MG63 (cell line): ENCODE data around the gene ARHGEF11. TPM values are rescaled to one million over a fixed set of nuclear protein-coding genes. Genes with fewer than 3 reads are reported as not detected.

Experiments
- DNase-seq: peaks from one replicate; pipeline ENCODE4 v3.0.0-alpha.2; 2020
- H3K27me3 ChIP-seq: fragments of 250-450 bp; sonication (Bioruptor Pico); 2 replicates; pipeline ENCODE4 v1.5.1; 2020; ENCODE audit warnings: mild to moderate bottlenecking, moderate library complexity
- H3K36me3 ChIP-seq: fragments of 250-450 bp; sonication (Bioruptor Pico); 2 replicates; pipeline ENCODE4 v1.5.1; 2020; ENCODE audit warnings: mild to moderate bottlenecking, moderate library complexity
- H3K4me3 ChIP-seq: fragments of 250-450 bp; sonication (Bioruptor Pico); 2 replicates; pipeline ENCODE4 v1.5.1; 2020; ENCODE audit warnings: mild to moderate bottlenecking, moderate library complexity
- H3K9me3 ChIP-seq: fragments of 250-450 bp; sonication (Bioruptor Pico); 2 replicates; pipeline ENCODE4 v1.5.1; 2020; ENCODE audit warnings: mild to moderate bottlenecking, moderate library complexity
- total RNA-seq: library from RNA; depleted of rRNA; stranded (reverse); fragments of >200 nt; shearing (Covaris generic); gene quantifications from 2 replicates; pipeline ENCODE4 v1.2.3, GENCODE V29; 2014; ENCODE audit warnings: low replicate concordance

The ARHGEF11 gene
- total RNA-seq, 1 experiment from 2014 or later = 31.2 TPM

DNA sequence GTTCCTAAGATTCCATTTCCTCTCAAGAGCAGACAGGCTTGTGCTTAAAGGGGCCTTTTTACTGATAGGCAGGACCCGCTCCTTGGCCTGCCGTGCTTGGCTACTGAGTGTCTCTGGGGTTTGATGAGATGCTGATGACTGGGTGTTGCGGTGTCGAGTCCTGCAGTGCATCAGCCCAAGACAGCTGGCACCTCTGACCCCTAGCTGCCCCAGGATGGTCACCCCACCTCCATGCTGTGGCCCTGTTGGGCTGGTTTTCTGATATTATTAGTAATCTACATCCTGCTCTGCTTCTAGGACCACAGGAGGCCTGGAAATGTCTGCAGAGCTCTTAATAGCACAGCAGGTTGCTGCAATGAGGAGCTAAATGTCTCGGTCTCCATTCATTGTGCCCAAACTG lies 96.4 kb downstream of the ARHGEF11 start:
- H3K9me3 ChIP-seq = no peaks in the 10 kb centered on the region
- no peak for DNase-seq
- H3K27me3 ChIP-seq = no peaks in the 10 kb centered on the region
- H3K4me3 ChIP-seq = no peak overlapping the region
- H3K36me3 ChIP-seq = peaks cover 56% of the 10 kb centered on the region

DNA sequence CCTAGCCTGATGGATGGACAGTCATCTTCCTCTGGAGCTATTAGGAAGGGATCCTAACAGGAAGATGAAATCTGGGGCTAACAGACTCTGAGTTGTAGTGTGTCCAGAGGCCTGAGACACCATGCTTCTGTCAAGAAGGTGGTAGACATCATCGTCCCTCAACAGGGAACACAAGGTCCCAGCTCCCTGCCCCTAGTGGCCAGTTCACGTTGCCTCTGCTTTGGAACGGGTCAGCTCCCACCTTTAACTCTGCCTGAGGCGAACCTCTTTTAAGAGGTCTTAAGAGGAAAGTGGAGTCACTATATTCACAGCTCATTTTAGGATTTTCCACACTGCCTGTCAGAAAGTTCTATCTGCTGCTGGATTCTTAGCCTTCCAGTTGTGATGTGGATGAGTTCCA lies 96.8 kb downstream of the ARHGEF11 start:
- H3K27me3 ChIP-seq = no peaks in the 10 kb centered on the region
- H3K9me3 ChIP-seq = no peaks in the 10 kb centered on the region
- no peak for DNase-seq
- no peak overlapping the region for H3K4me3 ChIP-seq
- peaks cover 57% of the 10 kb centered on the region for H3K36me3 ChIP-seq

DNA sequence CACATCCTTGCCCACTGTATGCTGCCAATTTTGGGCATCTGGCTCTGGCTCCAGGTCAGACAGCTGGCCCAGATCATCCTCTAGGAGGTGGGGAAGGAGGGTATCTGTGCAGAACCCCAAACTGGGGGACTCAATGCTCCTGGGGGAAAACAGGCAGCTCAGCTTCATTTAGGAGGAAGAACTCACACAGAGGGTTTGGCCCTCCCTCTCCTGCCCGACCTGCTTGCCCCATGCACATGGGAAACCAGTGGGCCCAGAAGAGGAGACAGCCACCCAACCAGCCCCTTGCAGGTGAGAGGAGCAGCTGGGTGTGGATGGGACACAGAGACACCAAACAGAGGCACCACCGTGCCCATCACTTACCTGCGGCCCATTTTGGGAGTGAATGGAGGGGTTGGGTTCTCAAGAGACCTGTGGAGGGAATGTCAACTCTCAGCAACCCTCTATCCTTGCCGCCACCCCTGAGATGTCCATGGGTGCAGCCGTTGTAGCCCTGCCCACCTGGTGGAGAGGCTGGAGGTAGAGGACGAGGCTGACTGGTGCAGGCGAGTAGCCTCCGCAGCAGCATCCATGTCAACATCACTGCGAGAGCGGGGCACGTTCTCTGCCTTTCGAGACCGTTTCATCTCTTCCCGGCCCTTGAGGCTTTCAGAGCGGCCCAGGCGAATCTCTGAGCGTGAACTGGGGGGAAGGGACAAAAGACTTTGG lies 97.6 kb downstream of the ARHGEF11 start:
- no peak overlapping the region for H3K4me3 ChIP-seq
- H3K9me3 ChIP-seq = no peaks in the 10 kb centered on the region
- no peak for DNase-seq
- H3K27me3 ChIP-seq = no peaks in the 10 kb centered on the region
- H3K36me3 ChIP-seq = peaks cover 55% of the 10 kb centered on the region

DNA sequence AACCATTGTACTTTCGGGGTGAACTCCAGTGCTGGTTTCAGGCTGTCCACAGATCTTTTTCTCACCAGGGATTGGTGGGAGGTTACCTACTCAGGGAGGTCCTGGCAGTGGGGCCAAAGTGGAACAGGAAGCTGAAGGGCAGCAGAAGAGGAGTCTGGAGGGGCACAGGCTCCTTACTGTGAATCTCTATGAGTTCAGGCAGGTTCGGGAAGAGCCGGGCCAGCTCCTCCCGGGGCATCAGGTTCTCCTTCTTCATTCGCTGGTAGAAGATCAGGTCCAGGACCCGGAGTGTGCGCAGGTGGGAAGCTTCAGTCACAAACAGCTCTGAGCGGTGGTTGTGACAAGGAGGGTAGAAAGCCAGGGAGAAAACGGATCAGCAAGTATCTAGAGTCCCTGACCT lies 98.4 kb downstream of the ARHGEF11 start:
- Histone ChIP-seq H3K36me3 (peaks cover 57% of the 10 kb centered on the region), H3K27me3 (no peaks in the 10 kb centered on the region), H3K9me3 (no peaks in the 10 kb centered on the region), H3K4me3 (no peak overlapping the region)
- DNase-seq = no peak

DNA sequence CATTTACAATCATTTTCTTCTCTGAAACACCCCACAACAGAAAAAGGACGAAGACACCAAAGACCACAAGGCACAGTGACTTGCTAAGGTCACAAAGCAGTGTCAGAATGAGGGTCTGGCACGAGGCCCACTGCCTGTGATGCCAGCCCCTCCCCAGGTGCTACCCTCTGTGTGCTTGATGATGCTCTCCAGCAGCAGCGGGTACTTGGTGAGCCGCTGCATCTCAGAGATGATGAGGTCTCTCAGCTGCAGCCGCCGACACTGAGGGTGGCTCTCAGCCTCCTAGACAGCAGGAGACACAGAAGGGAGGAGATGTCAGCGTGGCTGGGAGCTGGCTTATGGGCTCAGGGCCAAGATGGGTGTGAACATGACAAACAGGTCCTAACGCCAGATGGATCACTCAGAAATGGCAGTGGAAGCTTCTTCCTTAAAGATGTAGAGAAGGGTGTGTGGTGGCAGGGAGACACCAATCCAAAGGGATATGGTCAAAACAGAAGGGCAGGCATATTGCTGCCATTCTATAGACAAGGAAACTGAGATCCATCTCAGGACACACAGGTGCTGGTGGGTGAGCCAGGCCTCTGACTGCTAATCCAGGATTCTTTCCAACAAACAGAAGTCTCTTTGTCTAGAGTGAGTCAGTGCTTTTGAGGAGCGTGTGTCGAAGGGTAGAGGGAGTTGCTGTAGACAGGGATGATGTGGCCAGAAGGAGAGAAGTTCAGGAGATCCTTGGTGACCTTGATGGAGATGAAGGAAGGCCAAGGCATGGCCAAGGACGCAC lies 99.5 kb downstream of the ARHGEF11 start:
- Histone ChIP-seq H3K27me3 (no peaks in the 10 kb centered on the region), H3K36me3 (peaks cover 56% of the 10 kb centered on the region), H3K9me3 (no peaks in the 10 kb centered on the region), H3K4me3 (no peak overlapping the region)
- no peak for DNase-seq

DNA sequence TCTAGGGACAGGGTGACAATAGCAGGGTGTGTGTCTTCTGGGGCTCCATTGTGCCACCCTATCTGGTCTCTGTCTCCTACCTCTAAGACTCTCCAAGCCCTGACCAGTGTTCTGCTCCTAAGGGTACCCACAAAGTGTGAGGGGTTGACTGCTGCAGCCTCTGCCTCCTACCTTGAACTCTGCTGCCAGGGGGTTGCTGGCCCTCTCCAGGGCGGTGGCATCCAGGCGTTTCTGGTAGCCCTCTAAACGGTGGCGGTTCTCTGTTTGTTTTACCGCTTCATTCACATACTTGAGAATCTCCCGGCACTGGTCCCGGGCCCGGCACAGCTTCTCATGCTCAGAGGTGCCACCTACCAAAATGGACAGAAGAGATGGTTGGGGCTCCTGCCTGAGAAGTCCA lies 100.7 kb downstream of the ARHGEF11 start:
- no peaks in the 10 kb centered on the region for H3K27me3 ChIP-seq
- no peak for DNase-seq
- H3K4me3 ChIP-seq = no peak overlapping the region
- H3K36me3 ChIP-seq = peaks cover 54% of the 10 kb centered on the region
- no peaks in the 10 kb centered on the region for H3K9me3 ChIP-seq

DNA sequence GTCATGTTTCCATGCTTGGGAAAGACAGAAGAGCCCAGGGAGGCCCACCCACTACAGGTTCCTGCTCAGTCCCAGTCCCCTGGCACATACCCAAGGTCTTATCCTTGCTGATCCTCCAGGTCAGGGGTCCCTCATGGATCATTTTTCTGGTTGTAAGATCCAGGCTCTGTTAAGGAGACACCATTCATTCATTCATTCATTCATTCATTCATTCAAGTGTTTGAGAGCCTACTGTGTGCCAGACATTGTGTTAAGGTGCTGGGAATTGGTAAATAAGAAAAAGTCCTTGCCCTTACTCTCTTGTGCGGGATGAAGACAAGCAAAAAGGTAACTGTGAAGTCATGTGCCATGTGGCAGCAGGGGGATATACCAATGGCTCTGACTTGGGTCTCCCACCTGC lies 101.3 kb downstream of the ARHGEF11 start:
- H3K36me3 ChIP-seq = peaks cover 56% of the 10 kb centered on the region
- no peaks in the 10 kb centered on the region for H3K9me3 ChIP-seq
- no peak for DNase-seq
- no peak overlapping the region for H3K4me3 ChIP-seq
- no peaks in the 10 kb centered on the region for H3K27me3 ChIP-seq

DNA sequence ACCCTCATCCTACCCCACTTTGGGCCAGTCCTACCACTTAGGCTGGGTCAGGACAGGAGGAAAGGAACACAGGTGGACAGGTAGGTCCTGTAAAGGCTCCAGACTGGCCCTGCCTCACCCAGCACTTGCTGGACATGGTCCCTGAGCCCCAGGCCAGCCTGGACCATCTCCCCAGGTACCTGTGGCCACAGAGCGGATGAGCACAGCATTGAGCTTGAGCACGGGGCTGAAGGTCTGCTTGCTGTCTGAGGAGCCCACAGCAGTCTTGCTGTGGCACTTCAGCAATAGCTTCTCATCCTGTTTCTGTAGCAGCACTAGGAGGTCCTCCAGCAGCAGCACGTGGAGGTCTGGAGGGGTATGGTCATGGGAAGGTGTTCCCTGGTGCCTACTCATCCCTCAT lies 101.8 kb downstream of the ARHGEF11 start:
- Histone ChIP-seq H3K27me3 (no peaks in the 10 kb centered on the region), H3K4me3 (no peak overlapping the region), H3K36me3 (peaks cover 59% of the 10 kb centered on the region), H3K9me3 (no peaks in the 10 kb centered on the region)
- DNase-seq = no peak

DNA sequence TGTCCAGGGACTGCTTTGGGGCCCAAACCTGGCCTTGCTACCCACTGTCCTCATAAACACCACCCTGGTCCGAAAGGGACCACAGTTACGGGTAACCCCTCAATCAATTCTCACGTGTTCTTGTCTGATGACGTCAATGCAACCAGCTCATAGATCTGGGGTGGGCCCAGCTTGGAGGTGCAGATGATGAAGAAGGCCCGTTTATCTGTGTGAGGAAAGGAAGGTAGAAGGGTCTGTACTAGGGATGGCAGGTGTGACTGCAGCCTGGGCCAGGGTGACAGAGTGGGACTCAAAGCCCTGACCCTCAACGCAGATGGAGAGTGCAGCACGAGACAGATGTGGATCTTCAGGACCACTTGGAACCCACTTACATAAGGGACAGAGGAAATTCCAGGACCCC lies 103.0 kb downstream of the ARHGEF11 start:
- Histone ChIP-seq H3K9me3 (no peaks in the 10 kb centered on the region), H3K36me3 (peaks cover 53% of the 10 kb centered on the region), H3K4me3 (no peak overlapping the region), H3K27me3 (no peaks in the 10 kb centered on the region)
- DNase-seq = no peak

DNA sequence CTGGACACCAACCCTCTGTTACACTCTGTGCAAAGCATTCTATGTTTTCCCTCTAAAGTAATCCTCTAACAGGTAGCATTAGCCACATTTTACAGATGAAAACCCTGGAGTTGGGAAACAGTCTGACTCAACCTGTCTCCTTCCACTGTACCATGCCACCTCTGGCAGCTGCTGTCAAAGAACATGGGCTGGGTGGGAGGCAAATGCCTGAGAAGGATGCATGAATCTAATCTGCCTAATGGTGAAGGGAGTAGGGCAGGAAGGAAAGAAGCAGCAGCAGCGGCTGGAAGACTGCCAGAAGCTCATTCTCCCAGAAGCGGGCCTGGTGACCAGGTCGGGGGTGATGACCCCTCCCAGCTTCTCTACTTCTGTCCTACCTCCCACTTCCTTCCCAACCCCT lies 103.4 kb downstream of the ARHGEF11 start:
- H3K9me3 ChIP-seq = no peaks in the 10 kb centered on the region
- H3K4me3 ChIP-seq = no peak overlapping the region
- DNase-seq = no peak
- peaks cover 53% of the 10 kb centered on the region for H3K36me3 ChIP-seq
- H3K27me3 ChIP-seq = no peaks in the 10 kb centered on the region

DNA sequence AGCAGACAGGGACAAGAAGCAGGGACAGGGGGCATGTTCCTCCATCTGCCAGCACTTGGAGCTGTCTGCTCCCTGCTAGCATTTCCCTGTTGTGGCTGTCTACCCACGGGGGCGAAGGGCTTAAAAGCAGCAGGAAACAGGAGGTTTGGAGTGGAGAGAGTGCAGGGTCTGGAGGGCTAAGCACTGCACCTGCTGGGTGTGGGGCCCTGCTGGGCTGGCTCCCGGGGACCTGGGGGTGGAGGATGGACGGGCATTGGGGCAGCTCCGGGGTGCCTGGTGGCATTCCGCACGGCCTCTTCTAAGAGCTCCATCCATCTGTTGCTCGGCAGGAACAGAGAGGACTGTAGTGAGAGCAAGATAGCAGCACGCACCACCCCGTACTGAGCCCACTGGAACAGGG lies 103.9 kb downstream of the ARHGEF11 start:
- Histone ChIP-seq H3K27me3 (no peaks in the 10 kb centered on the region), H3K4me3 (no peak overlapping the region), H3K9me3 (no peaks in the 10 kb centered on the region), H3K36me3 (peaks cover 53% of the 10 kb centered on the region)
- no peak for DNase-seq

DNA sequence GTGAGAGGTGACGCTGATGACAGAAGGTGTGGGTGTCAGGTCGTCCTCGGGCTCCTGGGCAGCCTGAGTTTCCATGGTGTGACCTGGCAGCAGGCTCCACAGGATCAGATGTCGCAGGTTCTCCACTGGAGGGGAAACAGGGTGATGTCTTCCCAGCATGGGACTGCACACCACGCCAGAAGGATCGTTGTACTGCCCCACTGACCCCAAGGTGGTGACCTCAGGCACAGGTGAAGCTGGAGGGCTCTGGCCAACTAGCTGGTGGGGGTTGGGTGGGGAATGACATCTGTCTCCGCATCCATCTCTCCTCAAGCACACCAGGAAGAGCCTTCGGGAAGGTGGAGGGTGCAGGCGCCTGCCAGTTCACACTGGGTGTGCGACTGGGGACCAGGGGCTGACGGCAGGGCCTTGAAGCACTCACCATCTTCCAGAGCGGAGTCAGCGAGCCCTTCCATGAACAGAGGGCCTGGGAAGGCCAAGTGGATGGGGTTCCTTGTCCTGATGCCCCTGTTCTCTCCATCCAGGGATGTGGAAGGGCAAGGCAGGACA lies 105.7 kb downstream of the ARHGEF11 start:
- Histone ChIP-seq H3K9me3 (no peaks in the 10 kb centered on the region), H3K36me3 (peaks cover 41% of the 10 kb centered on the region), H3K27me3 (no peaks in the 10 kb centered on the region), H3K4me3 (no peak overlapping the region)
- DNase-seq = no peak

DNA sequence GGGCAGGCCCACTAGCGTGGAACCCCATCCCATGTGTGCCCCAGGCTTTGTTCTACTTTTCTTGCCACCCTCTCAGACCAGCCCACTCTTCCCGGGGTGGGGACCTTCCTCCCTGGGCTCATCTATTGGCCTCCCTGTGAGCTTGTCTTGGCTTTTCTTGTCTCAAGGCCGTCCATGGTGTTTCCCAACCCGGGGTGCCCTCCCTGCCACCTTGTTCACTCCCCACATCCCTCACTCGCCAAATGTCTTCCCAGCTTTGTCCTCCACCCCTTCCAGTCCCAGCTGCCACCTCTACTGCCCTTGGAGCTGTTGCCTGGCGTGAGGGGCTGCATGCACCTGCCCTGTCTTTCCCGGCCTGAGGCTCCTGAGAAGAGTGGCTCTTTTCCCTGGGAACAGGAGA lies 106.7 kb downstream of the ARHGEF11 start:
- no peaks in the 10 kb centered on the region for H3K27me3 ChIP-seq
- peaks cover 31% of the 10 kb centered on the region for H3K36me3 ChIP-seq
- H3K4me3 ChIP-seq = no peak overlapping the region
- no peaks in the 10 kb centered on the region for H3K9me3 ChIP-seq
- no peak for DNase-seq

DNA sequence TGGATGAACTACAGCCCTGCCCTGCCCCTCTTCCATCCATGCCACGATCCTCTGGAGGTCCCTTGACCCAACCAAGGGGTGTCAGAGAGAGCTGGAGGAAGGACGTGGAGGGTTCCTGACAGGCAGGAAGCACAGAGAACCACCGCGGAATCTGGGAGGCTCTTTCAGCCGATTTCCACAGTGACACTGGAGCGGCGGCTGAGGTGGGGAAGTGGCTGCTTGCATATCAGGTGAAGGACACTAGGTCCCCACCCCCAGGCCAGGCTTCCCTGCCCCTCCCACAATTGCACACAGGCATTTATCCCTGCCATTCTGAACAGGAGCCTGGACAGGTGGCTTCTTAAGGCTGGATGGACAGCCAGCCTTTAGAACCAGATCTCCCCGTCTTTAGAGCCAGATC lies 107.7 kb downstream of the ARHGEF11 start:
- no peak overlapping the region for H3K4me3 ChIP-seq
- no peaks in the 10 kb centered on the region for H3K27me3 ChIP-seq
- H3K36me3 ChIP-seq = peaks cover 31% of the 10 kb centered on the region
- no peak for DNase-seq
- H3K9me3 ChIP-seq = no peaks in the 10 kb centered on the region

DNA sequence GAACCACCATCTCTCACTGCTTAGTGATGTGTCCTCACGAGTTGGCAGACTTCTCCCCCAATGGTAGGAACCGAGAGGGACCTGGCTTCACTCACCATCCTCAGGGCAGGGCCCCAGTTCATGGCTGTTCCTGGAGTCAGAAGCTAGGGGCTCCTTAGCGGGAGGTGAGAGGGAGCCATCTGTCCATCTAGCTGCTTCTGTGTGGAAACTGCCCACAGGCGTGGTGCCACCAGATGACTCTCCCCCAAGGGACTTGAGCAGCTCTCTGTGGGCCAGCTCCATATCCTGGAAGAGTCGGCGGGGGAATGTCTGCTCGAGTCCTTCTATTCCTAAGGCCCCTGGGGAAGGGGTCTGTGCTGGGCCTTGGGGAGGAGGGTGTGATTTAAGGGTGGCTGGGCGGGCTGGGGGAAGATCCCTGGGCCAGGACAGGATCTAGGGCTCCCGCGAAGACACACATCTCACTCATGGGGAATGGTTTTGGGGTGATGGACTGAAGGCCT lies 108.8 kb downstream of the ARHGEF11 start:
- H3K36me3 ChIP-seq = peaks cover 27% of the 10 kb centered on the region

DNA sequence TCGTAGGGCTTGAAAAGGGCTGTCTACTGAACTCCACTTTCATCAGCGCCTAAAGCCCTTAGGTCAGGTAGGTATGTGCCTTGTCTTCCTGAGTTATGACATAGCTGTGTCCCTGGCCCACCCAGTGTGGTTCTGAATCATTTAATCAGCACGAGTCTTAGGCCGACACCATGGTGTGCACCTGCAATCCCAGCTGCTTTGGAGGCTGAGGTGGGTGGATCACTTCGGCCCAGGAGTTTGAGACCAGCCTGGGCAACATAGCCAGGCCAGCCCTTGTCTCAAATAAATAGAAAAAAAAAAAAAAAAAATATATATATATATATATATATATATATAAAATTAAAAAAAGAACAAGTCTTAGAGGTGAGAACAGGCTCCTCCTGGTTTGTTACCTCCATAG lies 109.4 kb downstream of the ARHGEF11 start:
- Histone ChIP-seq H3K27me3 (no peaks in the 10 kb centered on the region), H3K36me3 (peaks cover 24% of the 10 kb centered on the region), H3K9me3 (no peaks in the 10 kb centered on the region), H3K4me3 (no peak overlapping the region)
- no peak for DNase-seq

More for the DNA sequence above, 108.8 kb downstream of the ARHGEF11 start:
- DNase-seq = no peak
- Histone ChIP-seq H3K9me3 (no peaks in the 10 kb centered on the region), H3K27me3 (no peaks in the 10 kb centered on the region), H3K4me3 (no peak overlapping the region)

DNA sequence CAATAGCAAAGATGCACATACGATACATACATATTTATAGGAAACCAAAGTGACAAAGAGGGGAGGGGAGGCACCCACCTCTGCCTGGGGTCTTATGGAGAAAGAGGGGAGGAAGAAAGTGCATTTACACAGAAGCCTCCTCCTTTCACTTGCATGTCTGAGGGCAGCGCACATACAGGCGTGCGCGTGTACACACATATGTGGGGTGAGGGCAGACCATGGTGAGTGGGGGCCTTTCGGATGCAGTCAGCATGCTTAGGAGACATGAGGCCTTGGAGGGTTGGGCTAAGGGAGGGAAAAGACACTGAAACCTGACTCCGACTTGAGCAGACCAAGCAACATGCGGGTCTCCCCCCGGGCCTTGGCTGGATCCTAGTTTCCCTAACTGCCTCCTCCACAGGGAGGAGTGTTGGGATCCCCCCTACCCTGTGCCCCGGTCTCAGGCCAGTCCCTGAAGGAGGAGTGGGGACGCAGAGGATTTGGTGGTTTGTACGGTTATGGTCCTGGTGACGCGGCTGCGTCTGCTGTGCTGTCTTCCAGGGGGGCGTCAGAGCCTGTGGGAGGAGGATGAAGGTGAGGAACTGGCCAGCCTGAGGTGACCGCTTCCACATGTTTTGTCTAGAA lies 109.9 kb downstream of the ARHGEF11 start:
- Histone ChIP-seq H3K36me3 (peaks cover 23% of the 10 kb centered on the region), H3K9me3 (no peaks in the 10 kb centered on the region), H3K4me3 (no peak overlapping the region), H3K27me3 (no peaks in the 10 kb centered on the region)
- no peak for DNase-seq
